HepG2 (cell line): ENCODE results near the gene C12orf56. TPM values are rescaled to one million over a fixed set of nuclear protein-coding genes. Genes with fewer than 3 reads are reported as not detected.

Experiments
- DZIP1 ChIP-seq: sonication (generic); formaldehyde crosslinking; IDR thresholded peaks from 2 replicates; pipeline ENCODE4 v1.5.0; 2020; ENCODE audit warnings: mild to moderate bottlenecking, missing genetic modification reagents
- EED ChIP-seq: sonication (generic); formaldehyde crosslinking; IDR thresholded peaks from 2 replicates; pipeline ENCODE4 v1.5.0; 2020; ENCODE audit warnings: mild to moderate bottlenecking, missing genetic modification reagents
- KLF9 ChIP-seq: IDR thresholded peaks from 2 replicates; pipeline ENCODE4 v1.6.1; 2016; ENCODE audit warnings: low read depth
- POGZ ChIP-seq: sonication (generic); formaldehyde crosslinking; IDR thresholded peaks from 2 replicates; pipeline ENCODE4 v1.4.0; 2020; ENCODE audit warnings: mild to moderate bottlenecking, missing genetic modification reagents
- RXRB ChIP-seq: IDR thresholded peaks from 2 replicates; pipeline ENCODE4 v1.6.1; 2016; ENCODE audit warnings: borderline replicate concordance, missing genetic modification reagents, missing compliant biosample characterization
- SALL2 ChIP-seq: sonication (generic); formaldehyde crosslinking; IDR thresholded peaks from 2 replicates; pipeline ENCODE4 v1.8.1; 2023; ENCODE audit warnings: mild to moderate bottlenecking, missing genetic modification reagents, inconsistent platforms
- TARDBP ChIP-seq: sonication (generic); formaldehyde crosslinking; IDR thresholded peaks from 2 replicates; pipeline ENCODE4 v1.8.0; 2022; ENCODE audit warnings: mild to moderate bottlenecking, missing genetic modification reagents
- ZNF264 ChIP-seq: sonication (generic); formaldehyde crosslinking; IDR thresholded peaks from 2 replicates; pipeline ENCODE4 v1.4.0; 2020; ENCODE audit warnings: missing genetic modification reagents
- ZNF407 ChIP-seq: sonication (generic); formaldehyde crosslinking; IDR thresholded peaks from one replicate; pipeline ENCODE4 v1.5.1; 2020; ENCODE audit warnings: mild to moderate bottlenecking, missing genetic modification reagents; ENCODE audit errors: not compliant biosample characterization
- ZNF503 ChIP-seq: sonication (generic); formaldehyde crosslinking; IDR thresholded peaks from 2 replicates; pipeline ENCODE4 v1.4.0; 2020; ENCODE audit warnings: missing genetic modification reagents
- ZNF574 ChIP-seq: sonication (generic); formaldehyde crosslinking; IDR thresholded peaks from 2 replicates; pipeline ENCODE4 v1.4.0; 2020; ENCODE audit warnings: missing genetic modification reagents
- ZNF598 ChIP-seq: sonication (generic); formaldehyde crosslinking; IDR thresholded peaks from 2 replicates; pipeline ENCODE4 v1.5.1; 2020; ENCODE audit warnings: mild to moderate bottlenecking, missing genetic modification reagents, borderline replicate concordance
- polyA plus RNA-seq, 8 experiments: library from polyadenylated mRNA; depleted of rRNA in 3 of 8; stranded (reverse) in 7 of 8; unstranded in 1 of 8; fragments of >200 nt; fragmentation: Illumina TruSeq in 4 of 8; extraction: Trizol in 4 of 8; gene quantifications; 2 replicates each; pipeline versions ENCODE4 v1.2.1 to v1.2.3, GENCODE V29; 2011 to 2016; ENCODE audit warnings: low read depth in 4 of 8, missing spikeins in 1 of 8, mixed read lengths in 1 of 8; ENCODE audit not compliant: insufficient read depth in 1 of 8
- total RNA-seq, 5 experiments: library from RNA; depleted of rRNA; stranded (reverse); fragments of >200 nt; fragmentation: Illumina TruSeq; extraction: Trizol; gene quantifications; 2 replicates each; pipeline ENCODE4 v1.2.3, GENCODE V29; 2016; ENCODE audit warnings: low read depth in 1 of 5

C12orf56 gene
- total and polyA plus RNA-seq, 2 of the 13 experiments (the other 11 are each of a cell fraction or from before 2014, with no cell fraction given): 0.07 TPM; not detected in 1

GRCh38 chr12:64222009-64222765 lies 168.4 kb downstream of the C12orf56 start, which contains the start of gene KICS2 (continued):
- TF ChIP-seq DZIP1 (peak; percentile 89; the same call in 1 of the 2 replicates), ZNF407 (CRISPR knock-in tag) (peak; percentile 64), SALL2 (peak; percentile 86), ZNF598 (CRISPR knock-in tag) (peak; percentile 87), RXRB (CRISPR knock-in tag) (peak; percentile 55; the same call in 1 of the 2 replicates), ZNF503 (CRISPR knock-in tag) (0 out of 2 replicates have a peak, but pooled peaks have one; percentile 55), POGZ (CRISPR knock-in tag) (peak; percentile 65), KLF9 (CRISPR knock-in tag) (0 out of 2 replicates have a peak, but pooled peaks have one; percentile 56), TARDBP (CRISPR knock-in tag) (peak; percentile 86), ZNF264 (CRISPR knock-in tag) (0 out of 2 replicates have a peak, but pooled peaks have one; percentile 25), EED (no peak; the same call in 1 of the 2 replicates), ZNF574 (CRISPR knock-in tag) (peak; percentile 70)
